Sigmoid colon (tissue), 4 donors: ENCODE measurements around the gene PLGRKT.

Source experiments
- EP300 ChIP-seq, 4 donors: sonication (generic); formaldehyde crosslinking; IDR thresholded peaks; one replicate each; pipeline ENCODE4 v1.6.1; 2017; ENCODE audit warnings: antibody characterized with exemption in 4 of 4
- POLR2AphosphoS5 ChIP-seq, 4 donors: sonication (generic); formaldehyde crosslinking; IDR thresholded peaks; one replicate each; pipeline ENCODE4 v1.6.1; 2017; ENCODE audit warnings: antibody characterized with exemption in 4 of 4
- TF ChIP-seq, protein P1 (sequence below), 4 experiments: fragments of 450-650 bp in 3 of 4; fragments of 200-600 bp in 1 of 4; IDR thresholded peaks; one replicate each; pipeline ENCODE4 v1.5.1; 2016 to 2019; ENCODE audit warnings: antibody characterized with exemption in 4 of 4, mild to moderate bottlenecking in 3 of 4, moderate library complexity in 2 of 4

DNA sequence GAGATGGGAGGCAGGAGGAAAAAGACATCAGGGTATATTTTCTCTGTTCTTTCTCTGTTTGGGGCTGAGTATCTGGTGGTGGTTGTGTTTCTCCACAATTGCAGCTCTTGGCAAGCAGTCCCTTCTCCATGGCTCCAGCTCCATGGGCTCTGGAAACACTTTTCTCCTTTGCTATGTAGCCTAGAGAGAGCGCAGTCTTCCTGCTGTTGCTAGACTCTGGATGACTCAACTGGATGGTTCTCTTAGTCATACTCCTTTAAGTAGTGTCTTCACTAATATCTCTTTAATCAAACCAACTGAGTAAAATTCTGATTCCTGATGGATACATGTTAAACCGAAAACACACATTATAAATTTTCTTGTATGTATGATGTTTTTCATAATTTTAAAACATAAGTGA is 3.3 kb upstream of the PLGRKT start:
- TF ChIP-seq, protein P1, sequence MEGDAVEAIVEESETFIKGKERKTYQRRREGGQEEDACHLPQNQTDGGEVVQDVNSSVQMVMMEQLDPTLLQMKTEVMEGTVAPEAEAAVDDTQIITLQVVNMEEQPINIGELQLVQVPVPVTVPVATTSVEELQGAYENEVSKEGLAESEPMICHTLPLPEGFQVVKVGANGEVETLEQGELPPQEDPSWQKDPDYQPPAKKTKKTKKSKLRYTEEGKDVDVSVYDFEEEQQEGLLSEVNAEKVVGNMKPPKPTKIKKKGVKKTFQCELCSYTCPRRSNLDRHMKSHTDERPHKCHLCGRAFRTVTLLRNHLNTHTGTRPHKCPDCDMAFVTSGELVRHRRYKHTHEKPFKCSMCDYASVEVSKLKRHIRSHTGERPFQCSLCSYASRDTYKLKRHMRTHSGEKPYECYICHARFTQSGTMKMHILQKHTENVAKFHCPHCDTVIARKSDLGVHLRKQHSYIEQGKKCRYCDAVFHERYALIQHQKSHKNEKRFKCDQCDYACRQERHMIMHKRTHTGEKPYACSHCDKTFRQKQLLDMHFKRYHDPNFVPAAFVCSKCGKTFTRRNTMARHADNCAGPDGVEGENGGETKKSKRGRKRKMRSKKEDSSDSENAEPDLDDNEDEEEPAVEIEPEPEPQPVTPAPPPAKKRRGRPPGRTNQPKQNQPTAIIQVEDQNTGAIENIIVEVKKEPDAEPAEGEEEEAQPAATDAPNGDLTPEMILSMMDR (IDR thresholded peaks at IDR 0.05) = no peak
- TF ChIP-seq POLR2AphosphoS5 (IDR thresholded peaks at IDR 0.05) (no peak), EP300 (IDR thresholded peaks at IDR 0.05) (no peak)
